Esophagus squamous epithelium (tissue), 4 donors: ENCODE measurements around the gene TBC1D5.

Experiments
- CTCF ChIP-seq, 6 experiments: fragments of 450-650 bp in 4 of 6; fragments of 200-600 bp in 2 of 6; sonication (generic) in 2 of 6; IDR thresholded peaks; one replicate each; pipeline ENCODE4 v1.5.1; 2016 to 2019; ENCODE audit warnings: antibody characterized with exemption in 6 of 6, mild to moderate bottlenecking in 4 of 6, moderate library complexity in 4 of 6
- POLR2A ChIP-seq, 4 donors: fragments of 450-650 bp; IDR thresholded peaks; one replicate each; pipeline ENCODE4 v1.6.1; 2017; ENCODE audit warnings: antibody characterized with exemption in 4 of 4, mild to moderate bottlenecking in 4 of 4, moderate library complexity in 3 of 4

GRCh38 chr3:17687566-17687965 lies 54.9 kb downstream of the TBC1D5 start:
- no peak for TF ChIP-seq CTCF (IDR thresholded peaks at IDR 0.05)
- TF ChIP-seq POLR2A (IDR thresholded peaks at IDR 0.05): no peak
